Activated CD8-positive, alpha-beta memory T cell treated with anti-CD3 and anti-CD28 coated beads for 48 hours (primary cell): ENCODE measurements around the gene AFMID.
"Not testable (repeated sequence)": the region's sequence is repeated elsewhere in the genome, so short reads cannot be mapped to it uniquely, and the experiment has no call there.

Experiments used
- DNase-seq, 3 experiments: peaks; one replicate each; pipeline ENCODE4 v3.0.0-alpha.2; 2020; ENCODE audit warnings: low read depth in 2 of 3, low spot score in 2 of 3

AFMID gene

GRCh38 chr17:78252701-78253635, 65.8 kb downstream of the AFMID start:
- DNase-seq = no peak

- not testable (repeated sequence) for DNase-seq
These were observed 66.4 kb downstream of the AFMID start for GRCh38 chr17:78253636-78253945.

GRCh38 chr17:78253946-78254672, 66.9 kb downstream of the AFMID start:
- peak; percentile 51 to 69 (median 55) for DNase-seq

GRCh38 chr17:78255029-78255656, 68.0 kb downstream of the AFMID start:
- DNase-seq = no peak

GRCh38 chr17:78255953-78256706, 69.0 kb downstream of the AFMID start:
- no peak for DNase-seq

GRCh38 chr17:78256707-78257591, 69.8 kb downstream of the AFMID start:
- no peak for DNase-seq
